Hematopoietic multipotent progenitor cell treated with erythropoietin and hydrocortisone succinate and interleukin-3 and kit ligand, for 17 days (in vitro differentiated cells): ENCODE results near the gene NRXN3.
"Not testable (repeated sequence)": the region's sequence is repeated elsewhere in the genome, so short reads cannot be mapped to it uniquely, and the experiment has no call there.

Experiments used
- DNase-seq: peaks from one replicate; pipeline ENCODE4 v3.0.0-alpha.2; 2015; ENCODE audit warnings: low spot score

The NRXN3 gene

DNA sequence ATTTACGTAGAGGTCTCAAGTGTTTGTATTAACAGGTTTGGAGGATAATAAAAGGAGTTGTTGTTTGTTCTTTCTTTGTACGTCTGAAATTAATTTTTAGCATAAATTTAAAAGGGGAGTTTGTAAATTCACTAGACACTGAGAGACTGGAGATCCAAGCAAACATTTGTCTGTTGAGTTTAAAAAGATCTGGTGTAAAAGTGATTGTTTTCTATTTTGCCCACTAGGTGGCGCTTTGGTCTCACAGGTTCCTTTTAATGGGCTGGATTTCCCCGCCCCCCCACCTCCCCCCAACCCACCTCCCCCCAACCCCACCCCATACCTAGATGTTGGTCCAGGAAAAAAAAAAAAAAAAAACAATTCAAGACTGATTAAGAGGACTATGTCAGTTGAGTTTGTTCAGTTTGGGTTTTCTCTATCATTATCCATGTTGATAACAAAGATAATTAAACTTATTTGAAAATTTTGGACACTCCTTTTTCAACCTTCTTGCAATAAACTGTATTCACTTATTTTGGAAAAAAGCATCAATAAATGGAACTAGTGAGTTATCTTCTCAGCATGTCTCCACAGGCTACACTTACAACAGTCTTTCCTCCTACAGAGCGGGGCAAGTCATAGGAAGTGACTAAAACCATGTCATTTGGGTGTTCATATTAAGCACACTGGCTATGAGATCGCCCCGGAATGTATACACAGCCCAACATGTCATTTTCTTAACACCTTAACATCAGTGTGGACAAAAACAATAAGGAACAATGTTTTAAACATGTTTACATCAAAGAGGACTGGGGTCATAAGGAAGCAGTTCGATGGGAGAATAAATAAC, 841.1 kb downstream of the NRXN3 start:
- DNase-seq: peak; percentile 23

DNA sequence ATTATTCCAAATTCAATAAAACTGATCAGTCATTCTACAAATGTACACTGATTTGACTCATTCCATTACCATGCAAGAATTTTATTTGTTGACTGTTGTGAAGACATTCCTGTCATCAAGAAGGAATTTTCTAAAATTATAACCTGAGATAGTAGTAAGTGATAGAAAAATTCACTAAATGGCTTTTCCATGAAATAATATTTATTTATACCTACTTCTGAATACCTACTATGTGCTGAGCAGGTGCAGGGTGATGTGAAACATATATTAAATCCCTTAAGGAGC, 841.7 kb downstream of the NRXN3 start:
- DNase-seq: no peak

DNA sequence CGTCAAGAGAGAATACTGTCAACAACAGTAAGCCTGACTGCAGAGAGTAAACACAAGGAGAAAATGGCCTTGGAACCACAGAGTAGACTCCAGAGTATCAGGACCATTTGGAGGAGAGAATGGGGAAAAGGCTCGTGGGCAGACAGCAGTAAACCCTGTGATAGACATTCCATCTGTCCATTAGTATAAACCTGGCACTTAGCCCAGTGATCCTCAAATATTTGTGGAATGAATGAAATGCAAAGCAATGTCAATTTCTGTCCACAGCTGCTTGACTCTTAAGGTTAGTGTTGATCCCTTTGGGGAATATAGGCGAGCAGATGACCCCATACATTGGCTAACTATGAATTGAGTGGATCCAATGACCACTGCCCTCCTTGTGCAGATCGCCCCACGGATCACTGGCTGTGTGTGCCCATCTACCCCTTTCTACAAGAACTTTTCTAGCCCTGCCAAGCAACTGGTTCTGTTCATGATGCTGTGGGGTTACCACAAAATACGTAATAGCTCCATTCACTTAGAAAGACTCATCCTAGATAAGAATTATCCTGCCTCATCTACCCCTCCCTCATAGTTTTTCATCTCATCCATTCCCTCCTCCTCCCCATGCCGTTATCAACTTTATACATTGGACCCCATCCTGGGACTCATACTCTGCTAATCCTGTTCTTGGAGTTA, 846.8 kb downstream of the NRXN3 start:
- DNase-seq: no peak

DNA sequence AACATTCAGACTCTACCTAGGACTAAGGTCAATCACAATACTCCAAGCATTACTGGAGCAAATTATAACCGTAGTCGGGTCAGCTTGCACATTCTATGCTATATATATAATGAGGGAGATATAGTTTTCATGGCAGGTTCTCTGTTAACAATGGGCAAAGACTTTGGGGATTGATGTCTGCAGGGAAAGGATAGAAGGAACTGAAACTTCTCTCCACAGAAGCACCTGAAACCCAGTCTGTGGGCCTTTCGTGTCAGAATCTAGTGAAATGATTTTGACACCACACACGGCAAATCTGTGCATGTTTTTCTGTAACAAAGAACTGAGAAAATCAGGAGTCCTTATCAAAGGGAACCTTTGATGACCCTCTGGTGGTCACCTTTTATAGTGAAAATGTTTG, 847.4 kb downstream of the NRXN3 start:
- no peak for DNase-seq

DNA sequence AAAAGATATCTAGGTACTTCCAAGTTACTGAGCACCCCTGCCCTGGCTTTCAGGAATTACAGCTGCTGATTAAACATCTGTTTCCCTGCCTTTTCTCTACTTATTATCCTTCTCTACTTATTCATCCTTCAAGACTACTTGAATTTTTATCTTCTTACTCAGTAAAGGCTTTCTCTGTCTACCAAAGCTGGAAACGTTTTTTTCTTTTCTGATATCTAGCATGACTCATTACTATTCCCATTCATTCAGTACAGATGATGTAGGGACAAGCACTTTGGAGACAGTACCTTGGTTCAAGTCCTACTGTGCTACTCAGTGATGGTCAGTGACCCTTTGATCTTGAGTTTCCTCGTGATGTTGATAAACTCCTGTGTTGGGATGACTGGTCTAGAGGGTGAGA, 848.7 kb downstream of the NRXN3 start:
- DNase-seq: no peak

DNA sequence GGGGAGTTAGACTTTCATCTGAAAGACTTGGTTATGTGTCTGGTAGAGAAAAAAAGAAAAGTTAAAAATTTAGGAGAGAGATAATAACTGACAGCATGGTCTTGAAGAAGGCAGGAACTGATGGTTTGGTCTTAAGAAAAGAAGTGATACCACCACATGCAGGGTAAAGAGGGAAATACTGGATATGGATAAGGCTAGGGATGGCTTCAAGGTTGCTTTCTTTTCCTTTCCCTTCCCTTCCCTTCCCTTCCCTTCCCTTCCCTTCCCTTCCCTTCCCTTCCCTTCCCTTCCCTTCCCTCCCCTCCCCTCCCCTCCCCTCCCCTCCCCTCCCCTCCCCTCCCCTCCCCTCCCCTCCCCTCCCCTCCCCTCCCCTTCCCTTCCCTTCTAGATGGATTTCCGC, 849.7 kb downstream of the NRXN3 start:
- not testable (repeated sequence) for DNase-seq

DNA sequence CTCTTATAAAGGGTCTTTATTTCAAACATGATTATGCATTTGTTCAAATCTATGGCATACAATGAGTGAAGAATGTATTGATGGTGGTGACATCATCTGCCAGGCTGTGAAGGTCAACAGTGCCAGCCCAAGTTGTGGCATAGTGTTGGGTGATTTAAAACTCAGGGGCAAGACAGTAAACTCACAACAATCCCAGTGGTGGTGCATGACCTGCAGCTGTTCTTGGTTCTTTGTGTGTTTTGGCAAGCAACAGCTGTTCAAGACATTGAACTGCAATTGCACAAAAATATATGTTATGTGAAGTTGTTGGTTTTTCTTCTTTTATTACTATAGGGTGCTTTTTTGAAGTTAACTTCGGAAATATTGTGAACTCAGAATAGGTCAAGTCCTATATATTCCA, 851.6 kb downstream of the NRXN3 start:
- DNase-seq: no peak

DNA sequence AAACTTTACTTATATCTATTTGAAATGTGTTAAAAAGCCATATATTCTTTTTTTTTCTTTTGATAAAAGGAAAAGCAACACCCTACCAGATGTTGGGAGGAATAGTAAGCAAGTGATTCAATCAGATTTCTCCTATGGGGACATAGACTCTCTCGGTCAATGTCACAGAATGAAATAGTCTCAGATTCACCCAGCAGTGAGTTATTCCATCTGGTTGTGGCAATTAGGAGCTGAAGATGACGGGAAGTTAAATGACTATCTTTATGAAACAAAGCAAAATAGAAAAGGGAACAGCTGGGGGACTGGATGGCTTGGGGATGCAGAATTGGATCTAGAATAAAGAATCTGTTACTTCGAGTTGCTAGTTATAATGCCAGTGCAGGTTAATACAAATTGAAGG, 857.0 kb downstream of the NRXN3 start:
- no peak for DNase-seq

DNA sequence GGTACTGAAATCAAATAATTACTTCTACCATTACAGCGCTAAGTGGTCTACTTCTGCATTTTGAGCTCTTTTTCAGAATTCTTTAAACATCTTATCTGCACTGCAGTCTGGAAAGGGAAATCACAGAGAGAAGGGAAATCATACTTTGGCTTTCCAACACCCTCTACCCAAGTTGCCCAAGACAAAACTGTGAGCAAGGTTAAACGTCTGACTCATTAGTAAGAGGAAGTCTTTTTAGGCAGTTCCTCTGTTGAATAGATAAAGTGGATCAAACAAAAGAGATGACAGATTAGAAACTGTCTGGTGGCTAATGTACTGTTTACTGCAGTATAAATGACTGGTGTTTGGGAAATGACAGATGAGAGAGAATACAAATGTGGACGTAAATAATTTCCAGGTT, 858.1 kb downstream of the NRXN3 start:
- DNase-seq: no peak

DNA sequence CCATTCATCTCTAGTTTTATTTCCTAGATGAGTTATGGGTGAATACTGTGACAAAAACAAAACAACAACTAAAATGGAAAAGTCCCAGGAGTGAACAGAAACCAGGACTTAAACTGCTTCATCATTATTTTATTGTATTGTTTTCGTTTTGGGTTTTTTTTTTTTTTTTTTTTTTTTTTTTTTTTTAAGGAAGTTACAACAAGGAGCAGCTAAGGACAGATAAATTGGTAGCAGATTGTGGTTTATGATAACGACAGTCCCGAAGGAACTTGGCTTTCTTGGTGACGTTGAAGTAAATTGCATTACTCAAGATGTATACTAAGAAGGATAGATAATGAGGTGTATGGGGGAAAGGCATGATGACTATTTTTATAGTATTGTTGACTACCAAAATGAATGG, 866.3 kb downstream of the NRXN3 start:
- no peak for DNase-seq

DNA sequence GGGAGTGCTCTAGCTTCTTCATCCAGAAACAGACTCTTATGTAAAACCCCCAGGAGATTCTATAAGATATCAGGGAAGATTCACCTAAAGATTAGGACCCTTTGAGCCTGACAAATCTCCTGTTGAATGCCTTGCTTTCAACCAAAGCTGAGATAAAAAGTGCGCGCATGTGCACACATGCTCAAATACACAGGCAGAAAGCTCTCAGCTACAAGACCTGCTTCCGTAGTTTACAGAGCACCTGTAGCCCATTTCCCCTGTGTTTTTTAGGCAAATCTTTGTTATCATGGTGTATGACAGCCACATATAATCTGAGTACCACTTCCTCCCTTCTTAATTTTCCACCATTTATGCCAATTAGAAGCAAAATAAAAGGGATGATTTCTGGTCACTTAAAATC, 866.9 kb downstream of the NRXN3 start:
- DNase-seq: no peak

DNA sequence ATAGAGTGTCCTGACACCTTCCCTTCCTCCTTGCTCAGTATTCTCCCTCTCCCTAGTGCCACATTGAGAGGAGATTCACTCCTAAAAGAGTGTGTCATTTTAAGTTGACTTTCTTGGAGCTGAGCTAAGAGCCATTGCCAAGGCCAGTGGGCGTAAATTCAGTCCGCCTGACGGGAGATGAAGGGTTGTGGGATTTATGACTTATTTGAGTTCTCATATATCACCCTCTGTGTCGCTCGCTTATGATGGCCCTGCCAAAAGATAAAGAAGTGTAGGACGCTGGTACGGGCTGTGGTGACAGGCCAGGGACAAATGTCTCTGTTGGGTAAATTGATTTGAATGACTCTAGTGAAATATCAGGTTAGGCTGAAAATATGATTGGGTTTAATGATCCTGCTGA, 867.4 kb downstream of the NRXN3 start:
- no peak for DNase-seq

DNA sequence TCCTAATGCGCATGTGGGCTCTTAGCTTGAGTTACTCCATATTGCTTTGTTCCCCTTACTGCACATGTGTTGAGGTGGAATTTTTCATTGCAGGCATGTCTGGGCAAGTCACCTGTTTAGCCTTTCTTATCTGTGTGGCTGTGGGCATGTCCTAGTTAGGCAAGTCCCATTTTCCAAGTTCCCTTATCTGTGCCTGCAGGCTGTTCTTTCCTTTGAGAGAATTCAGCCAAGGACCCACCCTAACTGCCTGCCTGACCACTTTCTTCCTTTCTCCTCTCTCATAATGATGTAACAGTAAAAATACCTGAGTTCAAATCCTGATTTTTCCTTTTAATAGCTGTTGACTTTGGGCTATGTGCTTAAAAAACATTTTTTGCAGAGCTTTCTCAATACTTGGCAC, 870.6 kb downstream of the NRXN3 start:
- DNase-seq: no peak

DNA sequence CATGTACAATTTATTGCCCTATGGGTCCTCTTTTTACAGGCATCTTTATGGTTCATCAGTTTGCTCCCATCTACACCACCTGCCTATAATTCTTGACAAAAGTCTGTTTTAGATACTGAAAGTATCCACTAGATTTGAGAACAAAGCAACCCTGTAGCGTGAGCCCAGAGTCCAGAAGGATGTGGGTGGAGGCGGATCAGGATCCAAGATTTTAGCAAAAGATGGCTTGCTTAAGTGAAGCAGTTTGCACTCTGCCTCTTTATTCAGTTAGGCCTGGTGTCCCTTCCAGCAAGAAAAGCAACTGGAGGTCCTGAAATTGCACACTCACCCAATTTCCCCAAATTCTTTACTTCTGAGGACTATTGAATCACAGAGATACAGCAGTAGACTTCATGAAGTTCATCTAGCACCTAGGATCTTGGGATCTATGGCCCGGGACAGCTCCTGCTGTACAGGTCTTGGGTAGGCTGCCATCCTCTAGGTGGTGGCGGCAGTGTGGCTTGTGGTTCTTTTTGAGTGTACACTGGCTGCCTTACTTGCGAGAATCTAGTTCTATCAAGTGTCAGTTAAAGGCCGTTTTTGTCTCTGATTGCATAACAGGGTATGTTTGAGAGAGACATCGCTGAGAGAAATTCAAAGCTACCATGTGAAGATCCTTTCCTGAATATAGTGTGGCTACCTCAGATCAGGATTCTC, 873.2 kb downstream of the NRXN3 start:
- no peak for DNase-seq

DNA sequence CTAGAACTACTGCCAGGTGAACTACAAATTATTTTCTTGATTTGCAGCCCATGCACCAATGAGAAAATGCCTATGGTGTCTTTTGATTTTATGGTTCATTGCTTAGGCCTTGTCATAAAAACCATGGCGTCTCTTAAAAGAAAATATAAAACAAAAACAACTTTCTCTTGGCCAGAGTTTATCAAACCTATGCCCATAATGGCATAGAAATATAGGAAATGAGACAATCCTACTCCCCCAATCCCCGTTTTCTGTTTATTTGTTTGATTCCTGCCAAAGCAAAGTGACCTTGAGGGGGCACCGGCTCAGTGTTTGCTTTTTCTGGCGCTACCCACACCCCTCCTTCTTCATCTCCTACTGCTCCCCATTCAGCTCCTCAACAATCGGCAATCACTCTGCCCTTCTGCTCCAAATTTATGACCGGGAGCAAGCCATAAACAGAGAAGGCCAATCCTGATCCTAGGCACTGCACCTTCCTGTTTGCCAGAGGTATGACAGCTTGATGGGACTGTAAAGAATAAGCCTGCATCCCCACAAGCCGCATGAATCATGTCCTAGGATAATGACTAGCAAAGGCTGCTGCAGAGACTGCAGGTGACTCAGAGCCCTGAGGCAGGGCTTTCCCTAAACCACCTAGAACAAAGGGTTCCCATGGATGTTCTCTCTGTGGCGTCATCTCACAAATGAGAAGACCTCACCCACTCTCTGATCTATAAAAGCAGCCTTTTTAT, 874.9 kb downstream of the NRXN3 start:
- no peak for DNase-seq

DNA sequence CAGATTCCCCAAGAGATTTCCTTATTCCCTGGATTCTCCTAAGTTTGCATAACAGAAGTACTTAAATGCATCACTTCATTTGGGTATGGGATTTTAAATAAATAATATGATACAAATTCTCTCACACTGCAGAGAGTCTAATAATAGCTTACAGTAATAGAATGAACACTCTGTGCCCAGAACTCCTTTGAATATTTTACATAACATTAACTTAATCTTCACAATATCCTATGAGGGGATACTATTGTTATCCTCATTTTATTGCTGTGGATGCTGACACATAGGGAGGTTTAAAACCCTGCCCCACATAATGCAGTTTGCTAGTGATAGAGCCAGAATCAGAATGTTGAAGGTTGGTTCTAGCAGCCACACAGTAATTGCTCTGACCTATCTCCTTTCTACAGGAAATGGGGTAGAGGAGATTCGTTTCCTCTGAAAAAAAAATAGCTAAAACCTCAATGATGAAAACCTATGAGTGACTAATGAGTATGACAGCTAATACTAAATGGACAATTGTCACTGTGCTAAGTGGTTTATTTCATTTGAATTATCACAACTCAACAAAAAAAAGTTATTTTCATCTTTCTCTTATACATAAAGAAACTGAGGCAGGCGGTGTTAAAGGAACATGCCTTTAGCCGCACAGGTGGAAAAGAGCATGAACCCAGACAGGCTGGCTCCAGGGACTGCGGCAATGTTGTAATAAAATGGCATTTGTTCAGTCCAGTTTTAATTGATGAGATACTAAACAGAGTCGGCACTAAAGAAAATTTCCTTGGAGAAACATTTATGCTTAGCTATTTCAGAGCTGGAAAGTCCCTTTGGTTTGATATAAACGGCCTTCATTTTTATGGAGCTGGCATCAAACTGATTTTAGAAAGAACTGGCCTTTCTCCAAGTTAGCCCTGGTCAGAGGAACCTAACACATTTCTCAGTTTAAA, 880.9 kb downstream of the NRXN3 start:
- no peak for DNase-seq

DNA sequence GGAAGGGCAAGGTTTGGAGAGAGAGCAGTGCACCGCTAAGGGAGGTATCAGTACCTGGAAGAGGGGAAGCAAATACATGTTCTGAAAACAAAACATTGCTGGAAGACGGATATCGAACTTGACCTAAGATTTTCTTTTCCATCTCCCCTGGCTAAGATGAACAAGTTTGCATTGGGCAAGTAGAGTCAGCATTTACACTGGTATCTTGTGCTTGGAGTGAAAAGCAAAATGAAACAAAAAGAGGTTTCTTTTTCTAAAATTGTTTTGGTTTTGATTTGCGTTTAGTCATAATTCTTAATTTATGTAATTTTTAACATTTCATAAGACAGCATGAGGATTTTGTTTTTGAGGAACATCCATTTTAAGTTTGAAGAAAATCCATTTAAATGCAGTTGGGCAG, 881.6 kb downstream of the NRXN3 start:
- no peak for DNase-seq

DNA sequence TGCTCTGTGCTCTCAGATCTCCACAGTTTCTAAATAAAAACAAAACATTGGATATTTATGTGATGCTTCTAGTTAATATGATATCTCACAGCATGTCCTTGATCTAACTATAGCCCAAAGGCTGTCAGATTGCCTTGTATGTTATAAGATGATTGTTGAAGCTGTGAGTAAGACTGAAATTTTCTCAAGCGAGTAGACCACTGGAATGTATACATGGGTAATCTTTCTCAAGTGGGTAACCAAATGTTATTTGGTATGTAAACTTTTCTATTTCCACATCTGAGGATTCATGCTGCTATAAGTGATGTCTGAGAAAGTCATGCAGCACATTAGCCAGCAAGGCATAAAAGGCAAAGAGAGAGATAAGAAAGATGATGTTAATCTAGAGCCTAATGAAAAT, 886.7 kb downstream of the NRXN3 start:
- no peak for DNase-seq

DNA sequence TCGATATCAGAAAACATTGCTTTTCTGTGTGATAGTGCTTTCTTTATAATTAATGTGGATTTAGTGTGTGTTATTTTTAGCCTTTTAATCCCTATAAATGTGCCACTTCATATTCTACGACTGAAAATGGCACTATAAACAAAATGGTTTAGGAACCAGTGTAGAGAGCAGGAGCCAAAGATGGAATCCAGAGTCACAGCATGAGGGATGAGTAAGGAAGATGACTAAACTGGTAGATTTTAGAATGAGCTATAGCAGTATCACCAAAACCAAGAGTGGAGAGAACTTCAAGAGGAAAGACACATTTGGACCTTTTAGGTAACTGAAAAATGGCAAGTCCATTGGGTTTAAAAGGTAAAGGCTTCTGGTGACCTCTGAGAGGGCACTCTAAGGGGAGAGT, 887.2 kb downstream of the NRXN3 start:
- DNase-seq: no peak

DNA sequence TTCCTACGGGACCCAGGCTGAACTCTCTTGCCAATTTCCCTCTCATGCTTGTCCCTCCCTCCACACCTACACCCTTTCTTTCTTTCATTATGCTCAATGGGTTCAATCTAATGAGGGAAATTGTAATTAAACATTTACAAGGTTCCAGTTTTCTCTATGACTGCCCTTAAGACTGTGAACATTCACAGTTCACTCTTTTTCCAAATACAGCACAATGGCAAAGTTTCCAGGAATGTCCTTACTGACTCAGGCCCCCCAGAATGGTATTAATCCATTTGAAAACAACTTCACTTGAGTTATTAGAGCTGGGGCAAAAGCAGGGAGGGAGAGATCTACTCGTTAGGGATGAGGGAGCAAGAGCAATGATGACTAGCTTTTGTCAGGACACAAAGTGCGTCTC, 892.1 kb downstream of the NRXN3 start:
- no peak for DNase-seq

DNA sequence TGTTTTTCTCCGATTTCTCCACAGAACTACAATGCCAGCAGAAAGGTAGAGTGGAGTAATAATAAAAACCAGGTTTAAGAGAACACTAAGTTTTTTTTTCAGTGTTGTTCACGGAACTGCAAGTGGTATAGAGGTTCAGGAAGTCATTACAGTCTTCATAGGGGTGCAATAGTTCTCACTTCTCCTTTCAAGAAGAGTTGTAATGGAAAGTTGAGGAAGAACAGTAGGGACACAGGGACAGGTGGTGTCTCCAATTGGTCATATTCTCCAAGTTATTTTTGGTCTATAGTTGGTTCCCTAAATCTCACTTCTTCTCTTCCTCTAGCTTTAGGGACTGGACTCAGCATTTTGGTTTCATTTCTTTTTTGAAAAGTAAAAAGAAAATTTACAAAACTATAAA, 894.0 kb downstream of the NRXN3 start:
- no peak for DNase-seq

DNA sequence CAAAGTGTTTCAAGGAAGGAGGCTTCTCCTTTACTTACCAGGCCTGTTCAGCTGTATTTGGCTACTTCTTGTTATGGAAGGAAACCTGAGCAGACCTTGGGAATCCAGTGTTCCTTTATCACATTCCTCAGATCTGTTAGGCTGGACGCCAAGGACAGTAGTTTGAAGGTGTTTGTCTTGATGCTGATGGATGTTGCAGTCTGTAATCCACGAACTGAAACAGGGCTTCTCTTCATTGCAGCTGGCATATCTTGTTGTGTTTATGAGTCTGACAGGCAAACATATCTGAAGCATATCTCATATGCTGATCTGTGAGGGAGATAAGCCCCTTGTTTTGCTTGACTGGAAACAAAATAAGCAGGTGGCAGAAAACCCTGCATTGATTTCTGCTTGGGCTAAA, 904.3 kb downstream of the NRXN3 start:
- no peak for DNase-seq
